PC-3 (cell line): Measurements from ENCODE around the gene SMARCD1. TPM values are rescaled to one million over a fixed set of nuclear protein-coding genes. Genes with fewer than 3 reads are reported as not detected.

ENCODE experiments used
- ATAC-seq: fragments of 200-7000 bp; cut with Tn5 transposase; 2 replicates; pipeline ENCODE4 v1.9.1; 2020; ENCODE audit warnings: mild to moderate bottlenecking, moderate library complexity
- BruUV-seq: library from RNA; stranded (reverse); fragments of 400-500 nt; replicated peaks from 2 replicates; lab custom pipeline; 2021; lab: Mats Ljungman, UMichigan
- CTCF ChIA-PET: fragments of 300-600 bp; sonication (Branson Sonifier 250); formaldehyde crosslinking; loops from one replicate; lab custom pipeline; 2022; ENCODE audit warnings: antibody characterized with exemption; lab: Charles Lee
- POLR2A ChIA-PET: fragments of 300-600 bp; sonication (Branson Sonifier 250); formaldehyde crosslinking; loops from one replicate; lab custom pipeline; 2022; ENCODE audit warnings: antibody characterized with exemption; ENCODE audit not compliant: unreplicated experiment; lab: Charles Lee
- DNase-seq: peaks from one replicate; pipeline ENCODE4 v3.0.0-alpha.2; 2015
- H2AFZ ChIP-seq: fragments of 300-600 bp; sonication (generic); 2 replicates; pipeline ENCODE4 v1.6.0; 2016; ENCODE audit warnings: antibody characterized with exemption, low read length
- H3F3A ChIP-seq: fragments of 300-600 bp; sonication (generic); one replicate; pipeline ENCODE4 v1.6.0; 2017; ENCODE audit warnings: antibody characterized with exemption, low read length, control low read depth, mild to moderate bottlenecking; ENCODE audit not compliant: unreplicated experiment
- H3K27ac ChIP-seq: fragments of 300-600 bp; sonication (generic); 2 replicates; pipeline ENCODE4 v1.5.1; 2016; ENCODE audit warnings: mild to moderate bottlenecking, low read length
- H3K27me3 ChIP-seq: fragments of 300-600 bp; sonication (generic); 2 replicates; pipeline ENCODE4 v1.6.1; 2016; ENCODE audit warnings: low read length, mixed read lengths
- H3K36me3 ChIP-seq: fragments of 300-600 bp; sonication (generic); 2 replicates; pipeline ENCODE4 v1.6.1; 2016; ENCODE audit warnings: low read depth, mixed run types, low read length, mixed read lengths
- H3K4me1 ChIP-seq: fragments of 300-600 bp; sonication (generic); 2 replicates; pipeline ENCODE4 v1.5.1; 2016; ENCODE audit warnings: low read length; ENCODE audit not compliant: insufficient read depth
- H3K4me2 ChIP-seq: fragments of 300-600 bp; sonication (generic); 2 replicates; pipeline ENCODE4 v1.6.0; 2016; ENCODE audit warnings: low read length
- H3K4me3 ChIP-seq: fragments of 300-600 bp; sonication (generic); 2 replicates; pipeline ENCODE4 v1.5.1; 2016; ENCODE audit warnings: mild to moderate bottlenecking, low read length, mixed read lengths
- H3K79me2 ChIP-seq: fragments of 300-600 bp; sonication (generic); 2 replicates; pipeline ENCODE4 v1.6.1; 2017; ENCODE audit warnings: low read length, mixed read lengths
- H3K9ac ChIP-seq: fragments of 300-600 bp; sonication (generic); 2 replicates; pipeline ENCODE4 v1.6.0; 2016; ENCODE audit warnings: mild to moderate bottlenecking, low read length
- H3K9me2 ChIP-seq: fragments of 300-600 bp; sonication (generic); replicated peaks from 2 replicates; pipeline ENCODE4 v1.6.1; 2016; ENCODE audit warnings: mixed run types, low read length, mixed read lengths
- H3K9me3 ChIP-seq: fragments of 300-600 bp; sonication (generic); 2 replicates; pipeline ENCODE4 v1.6.1; 2016; ENCODE audit warnings: low read length, mixed read lengths
- H4K20me1 ChIP-seq: fragments of 300-600 bp; sonication (generic); 2 replicates; pipeline ENCODE4 v1.6.1; 2016; ENCODE audit warnings: low read length, mixed read lengths
- CTCF ChIP-seq: fragments of 300-600 bp; sonication (generic); conservative IDR thresholded peaks from 2 replicates; pipeline ENCODE4 v1.5.1; 2017; ENCODE audit warnings: antibody characterized with exemption, low read depth, mild to moderate bottlenecking, low read length
- EZH2 ChIP-seq: fragments of 300-600 bp; sonication (generic); IDR thresholded peaks from one replicate; pipeline ENCODE4 v1.6.1; 2017; ENCODE audit warnings: antibody characterized with exemption, mild to moderate bottlenecking, low read length; ENCODE audit not compliant: unreplicated experiment
- EZH2phosphoT487 ChIP-seq: fragments of 300-600 bp; sonication (generic); IDR thresholded peaks from 2 replicates; pipeline ENCODE4 v1.6.1; 2018; ENCODE audit warnings: mild to moderate bottlenecking, antibody characterized with exemption, low read length, borderline replicate concordance
- intact Hi-C: fragments of 100-400 bp; cut with micrococcal nuclease; formaldehyde crosslinking; loops from 2 replicates; pipeline ENCODE4 v1.9.0; 2023
- total RNA-seq: library from RNA; depleted of rRNA; stranded (reverse); fragments of >200 nt; gene quantifications from 2 replicates; pipeline ENCODE4 v1.2.3, GENCODE V29; 2014

The SMARCD1 gene
- total RNA-seq, 1 experiment from 2014 or later: 105 TPM

DNA sequence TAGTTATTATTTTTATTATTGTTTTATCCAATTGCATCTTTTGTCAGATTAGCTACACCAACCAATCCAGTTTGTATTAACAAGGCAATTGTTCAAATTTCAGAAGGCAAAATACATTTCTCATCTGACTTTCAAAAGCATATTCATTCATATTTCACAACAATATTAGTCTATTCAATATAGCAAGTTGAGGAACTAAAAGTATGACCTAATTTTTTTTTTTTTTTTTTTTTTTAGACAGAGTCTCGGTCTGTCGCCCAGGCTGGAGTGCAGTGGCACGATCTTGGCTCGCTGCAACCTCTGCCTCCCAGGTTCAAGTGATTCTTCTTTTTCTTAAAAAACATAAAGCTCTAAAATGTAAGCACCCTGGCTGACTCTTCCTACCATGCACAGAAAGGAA is 44.1 kb downstream of the SMARCD1 start:
- ATAC-seq: no peak
- Histone ChIP-seq H3F3A (no peaks in the 10 kb centered on the region), H3K4me3 (no peak overlapping the region), H3K36me3 (peaks cover 26% of the 10 kb centered on the region; the same call in 1 of the 2 replicates), H3K27me3 (no peaks in the 10 kb centered on the region), H3K9ac (no peak overlapping the region), H4K20me1 (no peaks in the 10 kb centered on the region), H3K27ac (no peak overlapping the region), H3K4me1 (no peaks in the 10 kb centered on the region), H3K9me2 (no peaks in the 10 kb centered on the region), H2AFZ (no peak overlapping the region), H3K79me2 (no peaks in the 10 kb centered on the region), H3K9me3 (no peaks in the 10 kb centered on the region), H3K4me2 (no peak overlapping the region)
- ChIA-PET POLR2A (no interaction called here), CTCF (interaction anchor here (0.7 kb wide), 1 partner anchor 38 kb away, joined by 3 read pairs; the partner anchor contains the start of gene CERS5)
- intact Hi-C loops: loop anchor here (5.0 kb wide), 1 partner anchor 52 kb away; no protein-coding TSS in a partner anchor
- peak; percentile 23 for DNase-seq
- no TSS peak for BruUV-seq
- TF ChIP-seq EZH2phosphoT487 (no peak), EZH2 (no peak), CTCF (no peak)

DNA sequence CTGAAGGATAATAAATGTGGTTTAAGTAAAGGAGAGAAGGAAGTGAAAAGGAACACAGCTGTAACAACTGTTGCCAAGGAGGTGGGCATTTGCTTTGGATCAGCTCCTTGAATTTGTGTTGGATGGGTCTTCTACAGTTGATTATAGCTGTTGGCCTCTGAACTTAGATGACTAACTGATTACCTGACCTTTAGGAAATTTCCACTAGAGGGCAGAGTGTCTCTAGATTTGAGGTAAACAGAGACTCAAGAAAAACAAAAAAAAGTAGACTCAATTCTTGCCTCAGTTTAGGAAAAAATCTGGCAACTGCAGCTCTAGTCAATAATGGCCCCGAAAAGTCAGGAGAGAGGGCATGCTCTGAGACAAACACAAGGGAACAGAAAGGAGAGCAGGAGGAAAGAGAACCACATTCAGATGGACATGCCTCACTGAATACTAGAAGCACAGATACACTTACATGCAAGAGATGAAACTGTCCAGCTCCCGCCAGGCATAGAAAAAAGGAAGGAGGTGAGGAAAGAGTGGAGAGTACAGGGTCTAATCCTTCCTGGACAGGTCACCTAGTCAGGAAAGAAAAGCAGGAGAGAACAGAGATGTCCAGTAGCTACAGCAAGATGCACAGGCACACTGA is 47.5 kb downstream of the SMARCD1 start:
- no TSS peak for BruUV-seq
- CTCF ChIA-PET: interaction anchor here (0.6 to 0.9 kb wide), 5 partner anchors 18 to 197 kb away, joined by 3 to 5 read pairs (median 4); partner anchors contain the start of gene CERS5

More for the DNA sequence above, 47.5 kb downstream of the SMARCD1 start:
- H3K27me3 ChIP-seq: no peaks in the 10 kb centered on the region
- H4K20me1 ChIP-seq: no peaks in the 10 kb centered on the region
- no peak overlapping the region for H3K4me2 ChIP-seq
- H3K9me2 ChIP-seq: no peaks in the 10 kb centered on the region
- peak; percentile 69 for DNase-seq
- no peaks in the 10 kb centered on the region for H3K79me2 ChIP-seq
- H3K9me3 ChIP-seq: no peaks in the 10 kb centered on the region
- peaks cover 27% of the 10 kb centered on the region; the same call in 1 of the 2 replicates for H3K36me3 ChIP-seq
- POLR2A ChIA-PET: interaction anchor here (0.7 kb wide), 1 partner anchor 121 kb away, joined by 3 read pairs; no protein-coding TSS in a partner anchor
- no peak overlapping the region for H3K4me3 ChIP-seq
- no peak overlapping the region for H3K9ac ChIP-seq
- peak; percentile 61 for ATAC-seq
- no peak for TF ChIP-seq EZH2phosphoT487
- peak; percentile 84 for TF ChIP-seq CTCF
- intact Hi-C loops: loop anchor here (1.0 kb wide), 1 partner anchor 43 kb away; no protein-coding TSS in a partner anchor
- no peak overlapping the region for H3K27ac ChIP-seq
- H2AFZ ChIP-seq: no peak overlapping the region
- H3K4me1 ChIP-seq: no peaks in the 10 kb centered on the region
- H3F3A ChIP-seq: no peaks in the 10 kb centered on the region
